GM19099 (cell line): ENCODE measurements around the gene RASA3.

Experiments used
- POLR2A ChIP-seq: IDR thresholded peaks from 3 replicates; pipeline ENCODE4 v1.6.1; 2011; ENCODE audit warnings: low read depth; ENCODE audit not compliant: insufficient read length; ENCODE audit errors: extremely low read depth

The RASA3 gene

GRCh38 chr13:114017966-114018365 is 114.5 kb downstream of the RASA3 start:
- no peak for TF ChIP-seq POLR2A

DNA sequence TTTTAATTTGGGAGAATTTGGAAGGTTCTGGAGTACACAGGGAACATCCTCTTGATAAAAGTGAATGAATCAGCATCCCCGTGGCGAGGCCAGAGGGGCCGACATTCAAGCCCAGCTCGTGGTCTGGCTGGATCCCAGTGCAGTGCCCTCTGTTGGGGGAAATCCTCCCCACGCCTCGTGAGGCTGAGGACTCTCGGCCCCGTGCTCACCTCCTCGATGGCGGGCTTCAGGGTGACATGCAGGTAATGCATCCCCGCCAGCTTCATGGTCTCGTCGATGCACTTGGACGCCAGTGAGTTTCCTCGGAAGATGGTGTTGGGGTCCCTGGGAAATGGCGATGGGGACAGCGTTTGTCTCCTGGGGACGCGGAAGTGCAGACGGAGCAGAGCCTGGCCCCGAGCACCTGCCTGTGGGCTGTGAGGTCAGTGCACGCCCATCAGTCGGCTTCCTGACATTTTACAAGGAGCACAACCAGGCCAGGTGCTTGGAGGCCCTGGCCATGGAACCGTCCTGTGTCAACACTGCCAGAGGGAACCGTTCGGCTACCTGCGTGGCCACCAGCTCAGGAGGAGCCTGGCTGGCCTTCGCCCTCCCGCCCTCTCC is 115.3 kb downstream of the RASA3 start:
- TF ChIP-seq POLR2A, result no peak

DNA sequence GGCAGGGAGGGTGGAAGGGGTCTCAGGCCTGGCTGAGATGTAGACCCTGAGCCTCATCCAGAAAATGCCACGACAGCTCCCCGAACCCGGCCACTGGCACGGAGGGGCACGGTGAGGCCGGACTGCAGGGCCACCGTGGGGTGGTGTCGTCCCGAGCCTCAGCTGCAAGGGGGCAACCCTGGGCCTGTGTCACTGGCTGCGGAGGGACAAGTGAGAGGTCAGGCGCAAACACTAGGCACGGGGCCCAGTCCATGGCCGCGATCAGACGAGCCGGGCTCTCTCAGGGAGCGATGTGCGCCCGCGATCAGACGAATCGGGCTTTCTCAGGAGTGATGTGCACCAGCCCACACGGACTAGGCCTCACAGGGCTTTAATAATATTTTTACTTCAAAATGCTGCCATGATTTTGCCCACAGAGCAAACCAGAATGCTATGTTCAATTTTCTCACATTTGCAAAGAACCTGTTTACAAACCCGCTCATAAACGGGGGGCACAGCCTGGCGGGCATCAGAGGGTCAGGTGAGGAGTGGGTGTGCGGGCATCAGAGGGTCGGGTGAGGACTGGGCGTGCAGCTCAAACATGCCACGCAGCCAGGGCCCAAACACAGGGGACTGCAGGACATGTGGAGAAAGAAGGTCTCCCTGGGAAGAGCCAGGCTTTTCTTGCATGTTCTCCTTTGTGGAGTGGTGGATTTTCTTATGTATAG is 115.9 kb downstream of the RASA3 start:
- no peak for TF ChIP-seq POLR2A

DNA sequence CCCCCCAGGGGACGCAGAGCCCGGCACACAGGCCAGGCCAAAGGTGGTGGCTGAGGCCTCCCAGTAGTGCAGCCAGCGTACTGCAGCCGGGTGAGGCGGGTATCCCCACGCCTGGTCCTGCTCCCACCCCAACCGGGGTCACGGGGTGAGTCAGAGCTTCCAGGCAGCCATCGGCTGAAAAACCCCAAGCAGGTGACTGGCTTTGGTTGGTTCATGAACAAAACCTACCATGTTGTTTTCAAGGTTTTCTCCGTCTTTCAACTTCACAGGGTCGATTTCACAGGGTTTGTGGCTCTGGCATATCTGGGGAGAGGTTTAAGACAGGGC is 116.5 kb downstream of the RASA3 start:
- TF ChIP-seq POLR2A, result no peak

GRCh38 chr13:114015111-114015968 is 117.1 kb downstream of the RASA3 start:
- TF ChIP-seq POLR2A, result no peak

DNA sequence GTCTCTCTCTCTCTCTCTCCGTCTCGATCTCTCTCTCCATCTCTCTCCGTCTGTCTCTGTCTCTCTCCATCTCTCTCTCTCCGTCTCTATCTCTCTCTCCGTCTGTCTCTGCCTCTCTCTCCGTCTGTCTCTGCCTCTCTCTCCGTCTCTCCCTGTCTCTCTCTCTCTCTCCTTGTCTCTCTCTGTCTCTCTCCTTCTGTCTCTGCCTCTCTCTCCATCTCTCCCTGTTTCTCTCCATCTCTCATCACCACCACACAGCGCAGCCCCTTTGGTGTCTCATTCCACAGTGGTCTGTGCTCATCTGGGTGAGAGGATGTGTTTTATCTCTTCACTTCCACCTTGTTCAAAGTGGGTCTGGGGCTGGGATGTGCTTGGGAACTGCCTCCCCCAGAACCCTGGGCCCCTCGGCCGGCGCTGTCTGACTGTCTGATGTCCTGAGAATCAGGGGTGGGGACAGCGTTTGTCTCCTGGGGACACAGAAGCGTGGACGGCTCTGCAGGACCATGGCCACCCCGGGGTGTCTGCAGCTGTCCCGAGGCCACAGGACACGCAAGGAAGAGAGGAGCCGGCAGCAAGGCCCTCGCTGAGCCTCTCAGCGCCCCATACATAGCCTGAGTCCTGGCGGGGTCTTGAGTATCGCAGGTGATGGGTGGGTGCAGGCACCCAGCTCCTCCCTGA is 118.3 kb downstream of the RASA3 start:
- TF ChIP-seq POLR2A, result no peak

- TF ChIP-seq POLR2A, result no peak
These were observed 119.1 kb downstream of the RASA3 start for GRCh38 chr13:114013336-114013735.

DNA sequence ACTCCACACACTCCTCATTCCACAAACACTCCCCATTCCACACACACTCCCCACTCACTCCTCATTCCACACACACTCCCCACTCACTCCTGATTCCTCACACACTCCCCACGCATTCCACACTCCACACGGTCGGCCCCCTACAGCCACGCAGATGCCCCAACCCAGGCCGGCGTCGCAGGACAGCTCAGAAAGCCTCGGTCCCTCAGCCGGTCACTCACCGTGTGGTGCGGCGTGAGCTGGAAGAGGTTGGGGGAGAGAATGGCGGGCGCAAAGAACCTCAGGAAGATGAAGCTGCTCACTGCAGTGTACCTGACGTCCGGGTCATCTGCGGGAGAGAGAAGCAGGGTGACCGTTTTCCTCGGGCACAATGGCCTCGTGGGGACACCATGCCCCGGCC is 119.5 kb downstream of the RASA3 start:
- no peak for TF ChIP-seq POLR2A

GRCh38 chr13:114012141-114012540 is 120.3 kb downstream of the RASA3 start:
- TF ChIP-seq POLR2A, result no peak

- TF ChIP-seq POLR2A, result no peak
These were observed 121.2 kb downstream of the RASA3 start for GRCh38 chr13:114011226-114011625.

DNA sequence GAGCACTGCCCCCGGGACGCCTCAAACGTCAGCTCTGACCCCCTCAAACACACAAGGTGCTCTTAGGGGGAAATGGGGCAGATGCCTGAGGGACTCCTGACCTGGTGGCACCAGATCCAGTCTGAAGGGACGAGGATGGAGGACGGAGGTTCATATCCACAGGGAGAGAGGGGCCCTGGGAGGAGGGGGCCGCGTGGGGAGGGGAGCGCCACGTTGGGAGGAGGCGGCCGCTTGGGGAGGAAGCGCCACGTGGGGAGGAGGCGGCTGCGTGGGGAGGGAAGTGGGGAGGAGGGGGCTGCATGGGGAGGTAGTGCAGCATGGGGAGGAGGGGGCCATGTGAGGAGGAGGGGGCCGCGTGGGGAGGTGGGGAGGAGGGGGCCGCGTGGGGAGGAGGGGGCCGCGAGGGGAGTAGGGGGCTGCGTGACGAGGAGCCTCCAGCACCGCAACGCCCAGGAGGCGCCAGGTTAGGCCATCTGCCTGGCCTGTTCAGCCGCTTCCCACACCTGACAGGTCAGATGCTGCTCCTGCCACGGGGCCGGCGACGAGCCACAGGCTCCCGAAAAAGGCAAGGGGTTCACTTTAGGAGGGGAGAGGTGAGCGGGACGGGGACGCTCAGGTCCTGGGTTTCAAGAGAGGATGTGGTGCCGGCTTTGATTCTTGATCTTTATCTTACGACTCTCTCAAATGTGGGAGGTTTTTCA is 121.9 kb downstream of the RASA3 start:
- TF ChIP-seq POLR2A, result no peak

DNA sequence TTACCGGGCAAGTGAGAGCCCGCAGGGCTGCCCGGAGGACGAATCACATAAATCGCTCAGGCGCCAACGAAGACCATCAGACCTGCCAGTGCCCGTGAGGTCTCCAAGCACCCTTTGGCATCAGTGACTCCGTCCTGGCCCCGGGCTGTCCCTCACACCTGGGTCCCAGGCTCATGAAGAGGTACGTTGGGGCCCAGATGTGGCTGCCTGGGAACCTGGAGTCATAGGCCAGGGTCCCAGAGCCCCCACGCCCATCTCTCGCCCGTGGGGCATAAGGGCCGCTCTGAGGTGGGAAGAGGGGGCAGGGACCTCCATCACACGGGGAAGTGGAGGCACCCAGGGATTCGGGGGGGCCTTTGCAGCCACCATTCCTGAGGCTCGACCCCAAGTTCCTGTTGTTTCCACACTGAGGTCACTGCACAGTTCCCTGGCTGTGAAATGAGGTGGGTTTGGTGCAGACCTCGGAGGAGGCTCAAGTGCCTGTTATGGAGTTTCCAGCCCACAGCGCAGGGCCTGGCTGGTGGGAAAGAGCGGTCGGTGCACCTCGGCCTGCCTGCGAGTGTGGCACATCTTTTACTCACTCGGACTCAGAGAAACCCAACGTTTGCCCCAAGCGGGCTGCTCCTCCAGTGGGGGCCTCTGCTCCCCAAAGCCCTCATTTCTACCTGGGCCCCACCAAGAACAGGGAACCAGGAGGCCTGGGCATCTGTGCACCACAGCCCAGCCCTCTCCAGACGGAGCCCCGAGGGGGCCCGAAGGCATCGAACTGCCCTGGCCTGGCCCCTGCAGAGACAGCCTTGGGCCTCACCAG is 122.6 kb downstream of the RASA3 start:
- no peak for TF ChIP-seq POLR2A

GRCh38 chr13:114008964-114009589 is 123.3 kb downstream of the RASA3 start:
- TF ChIP-seq POLR2A, result no peak

DNA sequence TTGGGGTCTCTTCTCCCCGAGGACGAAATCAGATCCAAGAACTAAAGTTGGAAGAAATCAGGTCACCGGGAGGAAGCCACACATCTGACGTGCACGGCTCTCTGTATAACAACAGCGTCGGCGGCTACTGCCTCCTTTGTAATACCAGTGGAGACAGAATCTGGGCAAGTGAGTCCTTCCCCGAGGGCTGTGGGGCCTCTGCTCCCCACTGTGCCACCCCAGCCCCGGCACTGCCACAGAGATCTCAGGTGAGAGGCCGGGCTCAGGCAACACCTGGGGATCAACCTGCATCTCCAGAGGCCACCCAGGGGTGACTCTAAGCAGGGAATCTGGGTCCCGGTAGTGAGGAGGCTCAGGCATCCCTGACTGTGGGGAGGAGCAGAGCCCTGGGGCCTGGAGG is 124.9 kb downstream of the RASA3 start:
- no peak for TF ChIP-seq POLR2A

DNA sequence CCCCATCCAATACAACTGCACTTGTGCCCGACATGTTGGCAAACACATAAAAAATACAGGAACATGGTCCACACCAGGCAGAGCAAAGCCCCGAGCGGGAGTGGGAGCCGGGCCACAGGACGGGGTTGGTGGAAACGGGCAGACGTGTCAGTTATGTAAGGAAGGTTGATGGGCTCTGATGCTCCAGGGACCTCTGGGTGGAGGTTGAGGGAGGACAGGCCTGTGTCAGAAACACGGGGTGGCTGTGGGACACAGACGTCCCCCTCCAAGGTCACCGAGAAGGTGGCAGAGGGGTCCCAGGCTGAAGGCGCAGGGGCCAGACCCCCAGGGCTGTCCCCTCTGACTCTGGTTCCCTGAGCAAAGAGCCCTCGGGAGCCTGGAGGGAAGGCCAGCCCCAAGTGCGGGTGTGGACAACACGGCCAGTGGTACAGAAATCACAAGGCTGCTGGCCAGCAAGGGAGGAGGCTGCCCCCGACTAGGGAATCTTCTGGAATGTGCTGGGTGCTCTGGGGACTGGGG is 127.2 kb downstream of the RASA3 start:
- TF ChIP-seq POLR2A, result no peak
